Neural cell (in vitro differentiated cells): ENCODE measurements around the gene CDT1. TPM values are rescaled to one million over a fixed set of nuclear protein-coding genes. Genes with fewer than 3 reads are reported as not detected.

Experiments used
- H2AFZ ChIP-seq: fragments of 200-600, 300-800 bp; sonication (generic), shearing (Covaris generic); 2 replicates; pipeline ENCODE4 v1.6.0; 2014; ENCODE audit warnings: low read depth, mild to moderate bottlenecking, antibody characterized with exemption, low read length, moderate library complexity
- H3F3A ChIP-seq: fragments of 200-600 bp; shearing (Covaris generic); 2 replicates; pipeline ENCODE4 v1.6.1; 2016; ENCODE audit warnings: mild to moderate bottlenecking, moderate library complexity, mixed read lengths, antibody characterized with exemption, low read length; ENCODE audit not compliant: insufficient read depth, poor library complexity, severe bottlenecking
- H3K27ac ChIP-seq: fragments of 200-600, 300-800 bp; sonication (generic), shearing (Covaris generic); 2 replicates; pipeline ENCODE4 v1.5.1; 2014; ENCODE audit warnings: mild to moderate bottlenecking, low read length, moderate library complexity
- H3K27me3 ChIP-seq: fragments of 300-800, 200-600 bp; sonication (generic), shearing (Covaris generic); 2 replicates; pipeline ENCODE4 v1.6.0; 2014; ENCODE audit warnings: mild to moderate bottlenecking, low read depth, low read length, moderate library complexity; ENCODE audit not compliant: insufficient read depth
- H3K36me3 ChIP-seq: fragments of 300-800, 200-600 bp; sonication (generic), shearing (Covaris generic); 2 replicates; pipeline ENCODE4 v1.5.1; 2014; ENCODE audit warnings: mild to moderate bottlenecking, antibody characterized with exemption, low read length, moderate library complexity; ENCODE audit not compliant: insufficient read depth
- H3K4me2 ChIP-seq: fragments of 300-800, 200-600 bp; sonication (generic), shearing (Covaris generic); 2 replicates; pipeline ENCODE4 v1.6.0; 2014; ENCODE audit warnings: mild to moderate bottlenecking, low read length
- H3K4me3 ChIP-seq: fragments of 300-800, 200-600 bp; sonication (generic), shearing (Covaris generic); 2 replicates; pipeline ENCODE4 v1.5.1; 2014; ENCODE audit warnings: mild to moderate bottlenecking, low read length, moderate library complexity
- H3K79me2 ChIP-seq: fragments of 200-600 bp; shearing (Covaris generic); replicated peaks from 2 replicates; pipeline ENCODE4 v1.6.0; 2014; ENCODE audit warnings: mild to moderate bottlenecking, low read length, moderate library complexity; ENCODE audit not compliant: insufficient read depth
- H3K9ac ChIP-seq: fragments of 300-800, 200-600 bp; sonication (generic), shearing (Covaris generic); 2 replicates; pipeline ENCODE4 v1.6.1; 2016; ENCODE audit warnings: mild to moderate bottlenecking, low read length, mixed read lengths
- H3K9me2 ChIP-seq: fragments of 200-600 bp; shearing (Covaris generic); 2 replicates; pipeline ENCODE4 v1.6.1; 2016; ENCODE audit warnings: mild to moderate bottlenecking, low read length, mixed read lengths; ENCODE audit not compliant: insufficient read depth
- H3K9me3 ChIP-seq: fragments of 200-600, 300-800 bp; sonication (generic), shearing (Covaris generic); 2 replicates; pipeline ENCODE4 v1.6.1; 2016; ENCODE audit warnings: mild to moderate bottlenecking, mixed run types, low read length, moderate library complexity, mixed read lengths
- H4K20me1 ChIP-seq: fragments of 200-600 bp; shearing (Covaris generic); 2 replicates; pipeline ENCODE4 v1.6.1; 2016; ENCODE audit warnings: mild to moderate bottlenecking, mixed run types; ENCODE audit not compliant: insufficient read depth
- EP300 ChIP-seq: fragments of 450-650 bp; conservative IDR thresholded peaks from 2 replicates; pipeline ENCODE4 v1.6.1; 2014; ENCODE audit warnings: antibody characterized with exemption, mild to moderate bottlenecking, moderate library complexity; ENCODE audit not compliant: poor library complexity, severe bottlenecking
- EZH2 ChIP-seq: fragments of 200-600, 300-800 bp; shearing (Covaris generic), sonication (generic); IDR thresholded peaks from 2 replicates; pipeline ENCODE4 v1.6.1; 2014; ENCODE audit warnings: antibody characterized with exemption, low read length, borderline replicate concordance, mild to moderate bottlenecking; ENCODE audit not compliant: insufficient read depth, poor library complexity, severe bottlenecking
- MXI1 ChIP-seq: fragments of 450-650 bp; conservative IDR thresholded peaks from 2 replicates; pipeline ENCODE4 v1.6.1; 2014; ENCODE audit warnings: antibody characterized with exemption, mild to moderate bottlenecking; ENCODE audit not compliant: poor library complexity, severe bottlenecking
- POLR2AphosphoS5 ChIP-seq: IDR thresholded peaks from 2 replicates; pipeline ENCODE4 v1.6.1; 2012
- RAD21 ChIP-seq: fragments of 450-650 bp; conservative IDR thresholded peaks from 2 replicates; pipeline ENCODE4 v1.6.1; 2014; ENCODE audit warnings: antibody characterized with exemption, mild to moderate bottlenecking, moderate library complexity
- REST ChIP-seq: IDR thresholded peaks from 2 replicates; pipeline ENCODE4 v1.6.1; 2012; ENCODE audit warnings: borderline replicate concordance
- SMC3 ChIP-seq: fragments of 450-650 bp; conservative IDR thresholded peaks from 2 replicates; pipeline ENCODE4 v1.6.1; 2014; ENCODE audit warnings: antibody characterized with exemption, mild to moderate bottlenecking, moderate library complexity; ENCODE audit not compliant: poor library complexity
- polyA plus RNA-seq: library from polyadenylated mRNA; depleted of rRNA; stranded (reverse); fragments of >200 nt; gene quantifications from 2 replicates; pipeline ENCODE4 v1.2.3, GENCODE V29; 2014

The CDT1 gene
- polyA plus RNA-seq, 1 donor from 2014 or later = 1.0 TPM

GRCh38 chr16:88782454-88783390 is 20.9 kb upstream of the CDT1 start:
- no peaks in the 10 kb centered on the region for H3K36me3 ChIP-seq
- TF ChIP-seq EP300 (no peak), REST (no peak), POLR2AphosphoS5 (no peak), MXI1 (no peak), RAD21 (no peak), SMC3 (no peak)
- H3K79me2 ChIP-seq = no peaks in the 10 kb centered on the region
- no peaks in the 10 kb centered on the region for H3K9me2 ChIP-seq
- no peak overlapping the region for H3K9ac ChIP-seq
- H3K27me3 ChIP-seq = peaks cover 34% of the 10 kb centered on the region
- no peak overlapping the region for H3K27ac ChIP-seq
- H3K9me3 ChIP-seq = no peaks in the 10 kb centered on the region
- no peak overlapping the region for H3K4me2 ChIP-seq
- no peaks in the 10 kb centered on the region for H4K20me1 ChIP-seq
- no peaks in the 10 kb centered on the region for H3F3A ChIP-seq
- H3K4me3 ChIP-seq = no peak overlapping the region
- no peak overlapping the region for H2AFZ ChIP-seq

GRCh38 chr16:88783391-88784073 is 20.1 kb upstream of the CDT1 start:
- H3K27ac ChIP-seq = no peak overlapping the region
- no peaks in the 10 kb centered on the region for H3K79me2 ChIP-seq
- H3F3A ChIP-seq = no peaks in the 10 kb centered on the region

More at GRCh38 chr16:88783391-88784073, 20.1 kb upstream of the CDT1 start:
- no peak overlapping the region for H3K4me3 ChIP-seq
- no peaks in the 10 kb centered on the region for H3K9me3 ChIP-seq
- no peaks in the 10 kb centered on the region for H3K9me2 ChIP-seq
- no peaks in the 10 kb centered on the region for H3K36me3 ChIP-seq
- no peak overlapping the region for H3K9ac ChIP-seq
- TF ChIP-seq EP300 (no peak), REST (no peak), EZH2 (no peak)
- no peaks in the 10 kb centered on the region for H4K20me1 ChIP-seq
- no peak overlapping the region for H2AFZ ChIP-seq
- H3K4me2 ChIP-seq = no peak overlapping the region
- peaks cover 34% of the 10 kb centered on the region for H3K27me3 ChIP-seq
